Liver (tissue), 9 donors: ENCODE measurements around the gene CXCR3. TPM values are rescaled to one million over a fixed set of nuclear protein-coding genes. Genes with fewer than 3 reads are reported as not detected.
"Not testable (repeated sequence)": the region's sequence is repeated elsewhere in the genome, so short reads cannot be mapped to it uniquely, and the experiment has no call there.

Experiments used
- DNase-seq: peaks from one replicate; pipeline ENCODE4 v3.0.0-alpha.2; 2017; ENCODE audit warnings: low spot score
- H3K27ac ChIP-seq, 2 donors: one replicate each; pipeline ENCODE4 v1.7.0; 2013; ENCODE audit warnings: inconsistent platforms in 2 of 2, low read length in 2 of 2, control low read depth in 1 of 2, low read depth in 1 of 2, mild to moderate bottlenecking in 1 of 2
- H3K27me3 ChIP-seq, 4 donors: one replicate each; pipeline versions ENCODE4 v1.6.1 to v1.7.0; 2013; ENCODE audit warnings: low read length in 3 of 4, inconsistent platforms in 1 of 4, mild to moderate bottlenecking in 1 of 4, moderate library complexity in 1 of 4; ENCODE audit not compliant: control insufficient read depth in 4 of 4, insufficient read depth in 4 of 4
- H3K36me3 ChIP-seq, 4 donors: one replicate each; pipeline versions ENCODE4 v1.6.1 to v1.7.0; 2013; ENCODE audit warnings: low read length in 3 of 4, mild to moderate bottlenecking in 3 of 4, low read depth in 1 of 4, moderate library complexity in 1 of 4; ENCODE audit not compliant: control insufficient read depth in 4 of 4, insufficient read depth in 3 of 4
- H3K4me1 ChIP-seq, 4 donors: one replicate each; pipeline versions ENCODE4 v1.6.1 to v1.7.0; 2013; ENCODE audit warnings: low read length in 3 of 4, mild to moderate bottlenecking in 3 of 4, moderate library complexity in 1 of 4; ENCODE audit not compliant: control insufficient read depth in 4 of 4, insufficient read depth in 4 of 4
- H3K4me3 ChIP-seq, 3 donors: one replicate each; pipeline versions ENCODE4 v1.6.1 to v1.7.0; 2013; ENCODE audit warnings: low read length in 3 of 3, control low read depth in 1 of 3, low read depth in 1 of 3, mild to moderate bottlenecking in 1 of 3
- H3K9ac ChIP-seq, 2 donors: one replicate each; pipeline ENCODE4 v1.7.0; 2013; ENCODE audit warnings: low read length in 2 of 2, mild to moderate bottlenecking in 2 of 2, moderate library complexity in 2 of 2, control low read depth in 1 of 2, low read depth in 1 of 2
- H3K9me3 ChIP-seq, 4 donors: one replicate each; pipeline versions ENCODE4 v1.6.1 to v1.7.0; 2013; ENCODE audit warnings: low read length in 3 of 4; ENCODE audit not compliant: control insufficient read depth in 4 of 4
- EGR1 ChIP-seq, 2 donors: IDR thresholded peaks; 2 replicates each; pipeline ENCODE4 v1.6.1; 2016 to 2018; ENCODE audit warnings: antibody characterized with exemption in 2 of 2, low read depth in 2 of 2
- FOXA1 ChIP-seq: IDR thresholded peaks from 2 replicates; pipeline ENCODE4 v1.6.1; 2016; ENCODE audit warnings: antibody characterized with exemption
- FOXA2 ChIP-seq: IDR thresholded peaks from 2 replicates; pipeline ENCODE4 v1.6.1; 2016; ENCODE audit warnings: antibody characterized with exemption
- GABPA ChIP-seq, 2 donors: IDR thresholded peaks in 1 of 2; conservative IDR thresholded peaks in 1 of 2; 2 replicates each; pipeline ENCODE4 v1.6.1; 2016; ENCODE audit warnings: antibody characterized with exemption in 2 of 2, mild to moderate bottlenecking in 1 of 2, moderate library complexity in 1 of 2
- HNF4A ChIP-seq, 2 donors: conservative IDR thresholded peaks; 2 replicates each; pipeline ENCODE4 v1.6.1; 2016; ENCODE audit warnings: antibody characterized with exemption in 2 of 2, mild to moderate bottlenecking in 2 of 2
- HNF4G ChIP-seq: IDR thresholded peaks from 2 replicates; pipeline ENCODE4 v1.6.1; 2016; ENCODE audit warnings: antibody characterized with exemption
- JUND ChIP-seq, 2 donors: IDR thresholded peaks; 2 replicates each; pipeline ENCODE4 v1.6.1; 2016; ENCODE audit warnings: antibody characterized with exemption in 2 of 2
- NR2F2 ChIP-seq: IDR thresholded peaks from 2 replicates; pipeline ENCODE4 v1.6.1; 2016; ENCODE audit warnings: antibody characterized with exemption
- RAD21 ChIP-seq, 2 donors: IDR thresholded peaks; 2 replicates each; pipeline ENCODE4 v1.6.1; 2016; ENCODE audit warnings: antibody characterized with exemption in 2 of 2, mild to moderate bottlenecking in 2 of 2
- RXRA ChIP-seq, 2 donors: IDR thresholded peaks; 2 replicates each; pipeline ENCODE4 v1.6.1; 2017 to 2018; ENCODE audit warnings: antibody characterized with exemption in 2 of 2, mild to moderate bottlenecking in 1 of 2
- SP1 ChIP-seq: IDR thresholded peaks from 2 replicates; pipeline ENCODE4 v1.6.1; 2018; ENCODE audit warnings: antibody characterized with exemption, mild to moderate bottlenecking
- TAF1 ChIP-seq: conservative IDR thresholded peaks from 2 replicates; pipeline ENCODE4 v1.6.1; 2016; ENCODE audit warnings: antibody characterized with exemption, mild to moderate bottlenecking
- YY1 ChIP-seq: IDR thresholded peaks from 2 replicates; pipeline ENCODE4 v1.6.1; 2016; ENCODE audit warnings: antibody characterized with exemption, mild to moderate bottlenecking
- WGBS: extraction: QIAGEN DNeasy Blood & Tissue Kit; methylation state at CpG from one replicate; pipeline ENCODE4 v1.1.7; 2013; 5-methylcytosine and 5-hydroxymethylcytosine counted together
- polyA plus RNA-seq, 2 donors: library from polyadenylated mRNA; stranded (reverse) in 1 of 2; unstranded in 1 of 2; fragments of 200-250 nt in 1 of 2; fragments of >200 nt in 1 of 2; fragmentation: Nextera tagmentation in 1 of 2; extraction: Ambion mirVana in 1 of 2; gene quantifications; one replicate each; pipeline versions ENCODE4 v1.2.1 to v1.2.3, GENCODE V29; 2013 to 2015
- total RNA-seq, 2 donors: library from RNA; depleted of rRNA; stranded (reverse); fragments of >200 nt; gene quantifications; one replicate each; pipeline ENCODE4 v1.2.3, GENCODE V29; 2014
- TF ChIP-seq, protein P1 (sequence below): fragments of 150-350 bp; IDR thresholded peaks from 2 replicates; pipeline ENCODE4 v1.5.1; 2017; ENCODE audit warnings: improper control_type of control experiment, low read depth, low read length; ENCODE audit not compliant: missing input control
- TF ChIP-seq, protein P2 (sequence below): IDR thresholded peaks from 2 replicates; pipeline ENCODE4 v1.6.1; 2016; ENCODE audit warnings: antibody characterized with exemption
- TF ChIP-seq, protein P3 (sequence below): IDR thresholded peaks from 2 replicates; pipeline ENCODE4 v1.6.1; 2016; ENCODE audit warnings: antibody characterized with exemption
- TF ChIP-seq, protein P4 (sequence below): IDR thresholded peaks from 2 replicates; pipeline ENCODE4 v1.6.1; 2016; ENCODE audit warnings: antibody characterized with exemption
- donor health status: healthy.
- donor health status: healthy.
- donor health status: healthy.
- donor health status: healthy.
- donor health status: healthy.

The CXCR3 gene
- total and polyA plus RNA-seq, 4 donors: 0.25 to 0.27 (median 0.25) TPM; not detected in 1

DNA sequence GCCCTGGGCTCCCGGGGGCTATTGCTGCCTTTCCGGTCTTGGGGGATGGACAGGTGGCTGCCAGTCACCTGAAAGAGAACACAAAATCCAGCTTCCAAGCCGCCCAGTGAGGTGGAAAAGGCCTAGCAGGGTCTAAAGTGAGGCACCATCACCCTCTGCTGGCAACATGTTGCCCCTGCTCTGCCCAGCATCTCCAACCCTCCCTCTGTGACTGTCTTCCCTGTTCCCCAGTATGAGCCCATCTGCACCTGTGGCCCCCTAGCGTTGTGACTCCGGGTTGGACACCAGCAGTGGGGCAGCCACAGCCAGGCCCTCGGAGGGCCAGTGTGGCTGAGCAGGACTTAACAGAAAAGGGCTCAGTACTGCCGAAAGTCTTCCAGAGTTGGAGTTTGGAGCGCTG, 45.9 kb upstream of the CXCR3 start:
- not testable (repeated sequence) for H3K9ac ChIP-seq, H3K36me3 ChIP-seq, H3K4me3 ChIP-seq, DNase-seq, H3K27me3 ChIP-seq, H3K4me1 ChIP-seq, H3K27ac ChIP-seq, H3K9me3 ChIP-seq
- TF ChIP-seq RAD21 (IDR thresholded peaks at IDR 0.05): peak; percentile 27 to 37
- TF ChIP-seq, protein P1, sequence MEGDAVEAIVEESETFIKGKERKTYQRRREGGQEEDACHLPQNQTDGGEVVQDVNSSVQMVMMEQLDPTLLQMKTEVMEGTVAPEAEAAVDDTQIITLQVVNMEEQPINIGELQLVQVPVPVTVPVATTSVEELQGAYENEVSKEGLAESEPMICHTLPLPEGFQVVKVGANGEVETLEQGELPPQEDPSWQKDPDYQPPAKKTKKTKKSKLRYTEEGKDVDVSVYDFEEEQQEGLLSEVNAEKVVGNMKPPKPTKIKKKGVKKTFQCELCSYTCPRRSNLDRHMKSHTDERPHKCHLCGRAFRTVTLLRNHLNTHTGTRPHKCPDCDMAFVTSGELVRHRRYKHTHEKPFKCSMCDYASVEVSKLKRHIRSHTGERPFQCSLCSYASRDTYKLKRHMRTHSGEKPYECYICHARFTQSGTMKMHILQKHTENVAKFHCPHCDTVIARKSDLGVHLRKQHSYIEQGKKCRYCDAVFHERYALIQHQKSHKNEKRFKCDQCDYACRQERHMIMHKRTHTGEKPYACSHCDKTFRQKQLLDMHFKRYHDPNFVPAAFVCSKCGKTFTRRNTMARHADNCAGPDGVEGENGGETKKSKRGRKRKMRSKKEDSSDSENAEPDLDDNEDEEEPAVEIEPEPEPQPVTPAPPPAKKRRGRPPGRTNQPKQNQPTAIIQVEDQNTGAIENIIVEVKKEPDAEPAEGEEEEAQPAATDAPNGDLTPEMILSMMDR: peak; percentile 13
- WGBS: 60% methylated on average over 8 of the region's 8 CpGs

DNA sequence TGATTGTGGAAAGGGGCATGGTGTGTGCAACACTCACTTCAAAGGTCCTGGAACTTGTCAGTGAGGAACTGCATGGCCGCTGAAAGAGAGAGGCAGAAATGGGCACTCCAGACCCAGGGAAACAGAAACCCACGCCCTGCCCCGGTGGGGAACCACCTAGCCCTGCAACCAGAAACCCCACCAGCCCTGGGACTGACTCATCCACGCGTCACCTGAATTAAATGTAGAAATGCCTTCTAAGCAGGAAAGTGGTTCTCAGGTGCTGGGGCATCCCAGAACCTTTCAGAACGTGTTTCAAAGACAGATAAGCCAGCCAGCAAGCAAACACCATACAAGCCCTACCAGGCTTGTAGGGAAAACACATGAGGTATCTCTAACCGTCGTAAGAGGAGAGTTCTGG, 44.9 kb upstream of the CXCR3 start:
- not testable (repeated sequence) for H3K9me3 ChIP-seq, H3K36me3 ChIP-seq, H3K27ac ChIP-seq, H3K9ac ChIP-seq, H3K4me3 ChIP-seq, H3K27me3 ChIP-seq, H3K4me1 ChIP-seq, DNase-seq
- WGBS: 84% methylated on average over 8 of the region's 8 CpGs

DNA sequence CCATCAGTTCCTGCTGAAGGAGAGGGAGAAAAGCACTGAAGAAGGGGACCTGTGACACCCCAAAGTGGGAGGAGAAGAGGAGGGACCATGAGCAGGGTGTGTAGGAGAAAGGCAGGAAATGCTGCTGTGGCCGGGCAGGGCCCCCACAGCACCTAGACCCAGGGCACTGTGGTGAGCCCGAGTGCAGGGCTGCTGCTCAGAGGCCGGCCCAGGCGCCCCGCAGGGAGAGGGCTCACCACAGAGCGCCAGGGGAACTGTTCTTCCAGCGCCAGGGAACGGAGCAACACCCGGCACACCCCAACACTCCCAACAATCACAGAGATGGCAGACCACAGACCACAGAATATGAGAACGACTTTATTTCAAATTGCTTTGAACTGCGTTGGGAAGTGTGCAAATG, 44.3 kb upstream of the CXCR3 start:
- H3K9me3 ChIP-seq, H3K9ac ChIP-seq, H3K4me3 ChIP-seq, DNase-seq, H3K36me3 ChIP-seq, H3K27ac ChIP-seq, H3K27me3 ChIP-seq, H3K4me1 ChIP-seq: not testable (repeated sequence)
- WGBS: 66% methylated on average over 11 of the region's 11 CpGs

DNA sequence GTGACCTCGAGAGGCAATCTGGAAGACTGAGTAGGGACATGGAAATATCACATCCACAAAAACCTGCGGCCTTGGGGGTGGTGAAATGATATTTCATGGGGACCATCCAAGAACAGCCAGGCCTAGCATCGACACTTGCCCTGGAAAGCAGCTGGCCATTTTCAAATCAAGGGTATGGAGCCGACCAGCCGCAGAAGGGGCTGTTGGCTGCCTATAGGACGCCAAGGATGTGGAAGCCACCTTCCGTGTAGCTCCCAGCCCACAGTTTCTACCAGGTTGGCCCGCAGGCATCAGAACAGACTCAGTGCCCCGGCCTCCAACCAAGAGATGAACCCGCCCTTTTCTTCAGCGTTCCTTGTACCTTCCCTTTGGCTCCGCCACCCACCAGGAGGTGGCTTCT, 43.6 kb upstream of the CXCR3 start:
- WGBS: 86% methylated on average over 12 of the region's 12 CpGs
- Histone ChIP-seq H3K4me1 (no peaks in the 10 kb centered on the region), H3K4me3 (no peak overlapping the region), H3K9ac (no peak overlapping the region), H3K9me3 (no peaks in the 10 kb centered on the region), H3K27ac (no peak overlapping the region), H3K27me3 (no peaks in the 10 kb centered on the region), H3K36me3 (no peaks in the 10 kb centered on the region)
- no peak for DNase-seq
- TF ChIP-seq JUND (IDR thresholded peaks at IDR 0.05): no peak
- TF ChIP-seq FOXA2: no peak
- TF ChIP-seq, protein P2, sequence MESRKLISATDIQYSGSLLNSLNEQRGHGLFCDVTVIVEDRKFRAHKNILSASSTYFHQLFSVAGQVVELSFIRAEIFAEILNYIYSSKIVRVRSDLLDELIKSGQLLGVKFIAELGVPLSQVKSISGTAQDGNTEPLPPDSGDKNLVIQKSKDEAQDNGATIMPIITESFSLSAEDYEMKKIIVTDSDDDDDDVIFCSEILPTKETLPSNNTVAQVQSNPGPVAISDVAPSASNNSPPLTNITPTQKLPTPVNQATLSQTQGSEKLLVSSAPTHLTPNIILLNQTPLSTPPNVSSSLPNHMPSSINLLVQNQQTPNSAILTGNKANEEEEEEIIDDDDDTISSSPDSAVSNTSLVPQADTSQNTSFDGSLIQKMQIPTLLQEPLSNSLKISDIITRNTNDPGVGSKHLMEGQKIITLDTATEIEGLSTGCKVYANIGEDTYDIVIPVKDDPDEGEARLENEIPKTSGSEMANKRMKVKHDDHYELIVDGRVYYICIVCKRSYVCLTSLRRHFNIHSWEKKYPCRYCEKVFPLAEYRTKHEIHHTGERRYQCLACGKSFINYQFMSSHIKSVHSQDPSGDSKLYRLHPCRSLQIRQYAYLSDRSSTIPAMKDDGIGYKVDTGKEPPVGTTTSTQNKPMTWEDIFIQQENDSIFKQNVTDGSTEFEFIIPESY: no peak
- TF ChIP-seq EGR1 (IDR thresholded peaks at IDR 0.05; ENCODE audit: low read depth in 2 of 2): no peak
- no peak for TF ChIP-seq FOXA1
- no peak for TF ChIP-seq RXRA (IDR thresholded peaks at IDR 0.05)
- no peak for TF ChIP-seq YY1
- TF ChIP-seq HNF4A (conservative IDR thresholded peaks at IDR 0.05): no peak
- TF ChIP-seq, protein P1: no peak
- no peak for TF ChIP-seq RAD21 (IDR thresholded peaks at IDR 0.05)
- TF ChIP-seq, protein P3, sequence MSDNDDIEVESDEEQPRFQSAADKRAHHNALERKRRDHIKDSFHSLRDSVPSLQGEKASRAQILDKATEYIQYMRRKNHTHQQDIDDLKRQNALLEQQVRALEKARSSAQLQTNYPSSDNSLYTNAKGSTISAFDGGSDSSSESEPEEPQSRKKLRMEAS: no peak
- no peak for TF ChIP-seq GABPA (IDR thresholded peaks at IDR 0.05 in 1 of 2, conservative IDR thresholded peaks at IDR 0.05 in 1 of 2)
- TF ChIP-seq, protein P4, sequence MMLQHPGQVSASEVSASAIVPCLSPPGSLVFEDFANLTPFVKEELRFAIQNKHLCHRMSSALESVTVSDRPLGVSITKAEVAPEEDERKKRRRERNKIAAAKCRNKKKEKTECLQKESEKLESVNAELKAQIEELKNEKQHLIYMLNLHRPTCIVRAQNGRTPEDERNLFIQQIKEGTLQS: no peak
- TF ChIP-seq TAF1: no peak
- TF ChIP-seq SP1: no peak
- TF ChIP-seq NR2F2: no peak
- no peak for TF ChIP-seq HNF4G
